GM12878 (cell line): ENCODE results near the gene ZNRF3. TPM values are rescaled to one million over a fixed set of nuclear protein-coding genes. Genes with fewer than 3 reads are reported as not detected.

Experiments
- ATAC-seq: fragments of 200-7000 bp; cut with Tn5 transposase; 3 replicates; pipeline ENCODE4 v1.9.1; 2020; ENCODE audit warnings: mild to moderate bottlenecking, moderate library complexity
- BruUV-seq: library from RNA; stranded (reverse); fragments of 400-500 nt; replicated peaks from 2 replicates; lab custom pipeline; 2021; lab: Mats Ljungman, UMichigan
- CTCF ChIA-PET: fragments of 300-600 bp; sonication (Branson Sonifier 250); formaldehyde crosslinking; extraction: SDS; loops from one replicate; lab custom pipeline; 2021; ENCODE audit warnings: inconsistent platforms; lab: Yijun Ruan, JAX
- POLR2A ChIA-PET: fragments of 350-600 bp; formaldehyde crosslinking; extraction: SDS; loops from one replicate; lab custom pipeline; 2021; ENCODE audit warnings: inconsistent platforms; lab: Charles Lee
- RAD21 ChIA-PET: fragments of 300-600 bp; sonication (Branson Sonifier 250); formaldehyde crosslinking; loops from one replicate; lab custom pipeline; 2023; ENCODE audit warnings: antibody characterized with exemption; ENCODE audit not compliant: unreplicated experiment; lab: Charles Lee
- SMC1A ChIA-PET: fragments of 300-600 bp; sonication (Branson Sonifier 250); formaldehyde crosslinking; loops from one replicate; lab custom pipeline; 2023; ENCODE audit not compliant: unreplicated experiment, uncharacterized antibody; lab: Charles Lee
- DNase-seq: peaks from one replicate; pipeline ENCODE4 v3.0.0-alpha.2; 2011; ENCODE audit warnings: low read depth, low spot score
- FAIRE-seq: peaks from 3 replicates; lab custom pipeline; 2011; peaks lifted over from hg19 to GRCh38; lab: Jason Lieb, UNC
- H2AFZ ChIP-seq: 2 replicates; pipeline ENCODE4 v1.6.0; 2011; ENCODE audit warnings: low read depth, low read length, control low read depth; ENCODE audit not compliant: control insufficient read depth
- H3K27ac ChIP-seq: 2 replicates; pipeline ENCODE4 v1.5.1; 2011; ENCODE audit warnings: control low read depth; ENCODE audit not compliant: control insufficient read depth, insufficient read depth
- H3K27me3 ChIP-seq, 2 experiments: replicated peaks in 1 of 2; 2 replicates each; pipeline versions ENCODE4 v1.6.0 to v1.6.1; 2011; ENCODE audit warnings: low read length in 1 of 2; ENCODE audit not compliant: control insufficient read depth in 2 of 2, insufficient read depth in 2 of 2
- H3K36me3 ChIP-seq, 2 experiments: 2 replicates each; pipeline ENCODE4 v1.5.1; 2011; ENCODE audit warnings: low read length in 1 of 2; ENCODE audit not compliant: control insufficient read depth in 2 of 2, insufficient read depth in 2 of 2
- H3K4me1 ChIP-seq: 2 replicates; pipeline ENCODE4 v1.6.1; 2011; ENCODE audit warnings: mild to moderate bottlenecking, low read length, moderate library complexity, mixed read lengths; ENCODE audit not compliant: control insufficient read depth, insufficient read depth
- H3K4me2 ChIP-seq: 2 replicates; pipeline ENCODE4 v1.6.0; 2011; ENCODE audit warnings: control low read depth; ENCODE audit not compliant: control insufficient read depth, insufficient read depth
- H3K4me3 ChIP-seq: fragments of 200-600 bp; sonication (generic); 2 replicates; pipeline ENCODE4 v1.5.1; 2016
- H3K79me2 ChIP-seq: 2 replicates; pipeline ENCODE4 v1.6.0; 2011; ENCODE audit warnings: low read length; ENCODE audit not compliant: control insufficient read depth, insufficient read depth
- H3K9ac ChIP-seq: 2 replicates; pipeline ENCODE4 v1.8.0; 2011; ENCODE audit warnings: low read length, control low read depth, mixed read lengths; ENCODE audit not compliant: control insufficient read depth, insufficient read depth
- H3K9me3 ChIP-seq: replicated peaks from 3 replicates; pipeline ENCODE4 v1.5.1; 2011; ENCODE audit warnings: mild to moderate bottlenecking, low read length; ENCODE audit not compliant: control insufficient read depth, insufficient read depth
- H4K20me1 ChIP-seq: 2 replicates; pipeline ENCODE4 v1.6.0; 2011; ENCODE audit not compliant: control insufficient read depth, insufficient read depth
- DPF2 ChIP-seq: fragments of 450-650 bp; IDR thresholded peaks from 2 replicates; pipeline ENCODE4 v1.6.1; 2017; ENCODE audit warnings: mild to moderate bottlenecking
- EGR1 ChIP-seq, 2 experiments: IDR thresholded peaks; 1 replicate in 1 of 2; 2 replicates in 1 of 2; pipeline ENCODE4 v1.6.1; 2011 to 2012; ENCODE audit warnings: low read depth in 2 of 2, low read length in 2 of 2, borderline replicate concordance in 1 of 2, mild to moderate bottlenecking in 1 of 2, moderate library complexity in 1 of 2
- ESRRA ChIP-seq: IDR thresholded peaks from 2 replicates; pipeline ENCODE4 v1.6.1; 2012; ENCODE audit warnings: mild to moderate bottlenecking, low read length, improper control_type of control experiment
- EZH2 ChIP-seq: IDR thresholded peaks from 2 replicates; pipeline ENCODE4 v1.6.1; 2012; ENCODE audit warnings: low read depth, mild to moderate bottlenecking, control low read depth, inconsistent platforms, low read length, borderline replicate concordance; ENCODE audit not compliant: control insufficient read depth
- GATAD2B ChIP-seq: fragments of 450-650 bp; conservative IDR thresholded peaks from 2 replicates; pipeline ENCODE4 v1.6.1; 2017; ENCODE audit warnings: low read depth, mild to moderate bottlenecking, moderate library complexity
- IKZF1 ChIP-seq: fragments of 450-650 bp; conservative IDR thresholded peaks from 2 replicates; pipeline ENCODE4 v1.6.1; 2017; ENCODE audit warnings: antibody characterized with exemption, mild to moderate bottlenecking
- LARP7 ChIP-seq: fragments of 450-650 bp; IDR thresholded peaks from 2 replicates; pipeline ENCODE4 v1.6.1; 2017; ENCODE audit warnings: mild to moderate bottlenecking
- RAD51 ChIP-seq: fragments of 450-650 bp; IDR thresholded peaks from 2 replicates; pipeline ENCODE4 v1.6.1; 2016; ENCODE audit warnings: moderate library complexity, mild to moderate bottlenecking, inconsistent platforms
- SMAD5 ChIP-seq: IDR thresholded peaks from 2 replicates; pipeline ENCODE4 v1.6.1; 2016; ENCODE audit warnings: antibody characterized with exemption, low read depth
- SMARCA5 ChIP-seq: fragments of 450-650 bp; IDR thresholded peaks from 2 replicates; pipeline ENCODE4 v1.6.1; 2017; ENCODE audit warnings: mild to moderate bottlenecking
- SMC3 ChIP-seq: IDR thresholded peaks from 2 replicates; pipeline ENCODE4 v1.6.1; 2011; ENCODE audit warnings: low read length, improper control_type of control experiment, borderline replicate concordance
- SREBF1 ChIP-seq: IDR thresholded peaks from 2 replicates; pipeline ENCODE4 v1.6.1; 2012; ENCODE audit warnings: mild to moderate bottlenecking, low read length
- SRF ChIP-seq, 2 experiments: IDR thresholded peaks; 2 replicates each; pipeline ENCODE4 v1.6.1; 2011; ENCODE audit warnings: low read depth in 2 of 2, low read length in 2 of 2, mild to moderate bottlenecking in 1 of 2, moderate library complexity in 1 of 2
- TAF1 ChIP-seq: IDR thresholded peaks from 2 replicates; pipeline ENCODE4 v1.6.1; 2011; ENCODE audit warnings: mild to moderate bottlenecking, low read depth, low read length, borderline replicate concordance
- TCF3 ChIP-seq: IDR thresholded peaks from 2 replicates; pipeline ENCODE4 v1.6.1; 2012; ENCODE audit warnings: low read depth, mild to moderate bottlenecking, low read length, borderline replicate concordance; ENCODE audit not compliant: insufficient read depth
- YY1 ChIP-seq: IDR thresholded peaks from 2 replicates; pipeline ENCODE4 v1.6.1; 2011; ENCODE audit warnings: low read depth, mild to moderate bottlenecking, low read length
- ZNF24 ChIP-seq: fragments of 450-650 bp; IDR thresholded peaks from 2 replicates; pipeline ENCODE4 v1.6.1; 2017; ENCODE audit warnings: antibody characterized with exemption, mild to moderate bottlenecking
- ZNF622 ChIP-seq: fragments of 450-650 bp; IDR thresholded peaks from 2 replicates; pipeline ENCODE4 v1.6.1; 2017; ENCODE audit warnings: mild to moderate bottlenecking, inconsistent platforms
- WGBS: methylation state at CpG from one replicate; pipeline ENCODE4 v1.1.6; 2016; ENCODE audit warnings: low lambda C conversion rate; ENCODE audit not compliant: insufficient replicate concordance, insufficient coverage; ENCODE audit errors: missing lambda C conversion rate; 5-methylcytosine and 5-hydroxymethylcytosine counted together
- in situ Hi-C: fragments of 300-500 bp; cut with MboI; formaldehyde crosslinking; loops from 9 replicates; pipeline ENCODE4 v1.14.3; 2018; ENCODE audit warnings: mixed read lengths
- intact Hi-C: fragments of 100-400 bp; cut with micrococcal nuclease; formaldehyde crosslinking; loops from one replicate; pipeline ENCODE4 v1.14.2; 2022; ENCODE audit not compliant: unreplicated experiment
- polyA plus RNA-seq, 11 experiments: library from polyadenylated mRNA; depleted of rRNA in 4 of 11; unstranded in 6 of 11; stranded (reverse) in 5 of 11; fragments of >200 nt; fragmentation: Nextera tagmentation in 4 of 11; fragmentation: Illumina TruSeq in 1 of 11; extraction: Ambion mirVana in 4 of 11; extraction: Trizol in 1 of 11; gene quantifications; 1 replicate in 1 of 11; 2 replicates in 10 of 11; pipeline versions ENCODE4 v1.2.1 to v1.2.3, GENCODE V29; 2011 to 2016; ENCODE audit warnings: inconsistent platforms in 2 of 11, missing spikeins in 2 of 11, low read depth in 1 of 11
- total RNA-seq, 4 experiments: library from RNA; depleted of rRNA in 3 of 4; stranded (reverse); fragments of >200 nt in 3 of 4; fragmentation: Illumina TruSeq in 1 of 4; extraction: Trizol in 1 of 4; gene quantifications; 2 replicates each; pipeline versions ENCODE4 v1.2.1 to v1.2.3, GENCODE V29; 2013 to 2021
- TF ChIP-seq, protein P1 (sequence below): IDR thresholded peaks from 2 replicates; pipeline ENCODE4 v1.6.1; 2011; ENCODE audit warnings: mild to moderate bottlenecking, low read depth, low read length, moderate library complexity; ENCODE audit not compliant: insufficient replicate concordance

Gene ZNRF3
- total and polyA plus RNA-seq, 10 of the 15 experiments (the other 5 are each of a cell fraction or from before 2014, with no cell fraction given), result 0.05 to 2.4 (median 0.46) TPM

DNA sequence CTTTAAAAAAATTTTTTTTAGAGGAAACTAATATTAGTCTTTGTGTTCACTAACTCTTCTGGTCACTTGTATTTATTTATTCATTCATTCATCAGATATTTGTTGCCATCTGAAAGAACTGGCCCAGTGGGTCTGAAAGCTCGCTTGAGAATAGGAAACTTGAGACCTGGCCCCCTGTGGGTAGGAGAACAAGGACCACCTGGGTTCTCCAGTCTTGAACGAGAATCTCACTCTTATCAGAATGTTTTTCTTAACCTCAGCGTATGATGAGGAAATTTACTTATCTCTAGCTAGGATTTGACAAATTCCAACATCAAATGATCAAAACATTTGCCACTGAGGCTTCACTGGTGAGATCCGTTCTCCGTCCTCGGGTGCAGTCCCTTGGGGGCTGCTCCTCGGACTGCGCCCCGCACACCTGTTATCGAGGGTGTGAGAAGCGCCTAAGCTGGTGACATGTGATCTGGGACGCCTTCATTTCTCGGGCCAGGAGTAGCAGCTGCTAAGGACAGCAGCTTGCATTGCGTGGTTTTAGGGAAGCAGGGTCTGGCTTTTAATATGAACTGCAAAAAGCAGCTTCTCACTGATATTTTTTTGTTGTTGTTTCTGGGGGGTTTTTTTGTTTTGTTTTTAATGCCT, 171.9 kb downstream of the ZNRF3 start (continued):
- no peak for TF ChIP-seq EZH2
- TF ChIP-seq RAD51, result no peak
- no peak for TF ChIP-seq DPF2
- no peak for TF ChIP-seq LARP7
- TF ChIP-seq GATAD2B, result no peak
- TF ChIP-seq ZNF24, result no peak
- no peak for TF ChIP-seq EGR1 (IDR thresholded peaks at IDR 0.05; ENCODE audit: borderline replicate concordance in 1 of 2, low read depth in 2 of 2, low read length in 2 of 2)

DNA sequence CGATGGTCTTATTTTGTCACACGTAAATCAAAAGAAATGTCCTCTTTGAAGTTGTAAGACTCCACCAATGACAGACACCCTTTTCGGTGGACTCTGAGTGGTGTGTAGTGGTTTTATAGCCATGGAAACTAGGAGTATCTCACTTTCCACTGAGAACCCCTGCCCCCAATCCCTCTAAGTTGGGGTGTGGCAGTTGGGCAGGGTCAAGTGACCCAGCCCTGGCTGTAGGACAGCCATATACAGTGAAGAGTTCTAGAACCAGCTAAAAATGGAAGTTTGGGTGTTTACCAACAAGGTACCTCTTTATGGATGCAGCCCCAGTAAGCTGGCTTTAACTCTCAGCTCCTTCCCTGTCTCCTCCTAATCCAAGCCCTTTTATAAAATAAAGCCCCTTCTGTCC, 173.1 kb downstream of the ZNRF3 start:
- TF ChIP-seq SMAD5, result no peak
- TF ChIP-seq ESRRA, result no peak
- TF ChIP-seq EGR1 (IDR thresholded peaks at IDR 0.05; ENCODE audit: borderline replicate concordance in 1 of 2, low read depth in 2 of 2, low read length in 2 of 2), result no peak
- TF ChIP-seq SREBF1, result no peak
- no peak for TF ChIP-seq SMC3
- no peak for TF ChIP-seq SRF (IDR thresholded peaks at IDR 0.05; ENCODE audit: low read depth in 2 of 2, low read length in 2 of 2)
- no peak for TF ChIP-seq TAF1
- no peak for TF ChIP-seq EZH2
- no peak for TF ChIP-seq YY1
- no peak for TF ChIP-seq SMARCA5
- no peak for TF ChIP-seq ZNF622
- no peak for TF ChIP-seq ZNF24
- TF ChIP-seq, protein P1, sequence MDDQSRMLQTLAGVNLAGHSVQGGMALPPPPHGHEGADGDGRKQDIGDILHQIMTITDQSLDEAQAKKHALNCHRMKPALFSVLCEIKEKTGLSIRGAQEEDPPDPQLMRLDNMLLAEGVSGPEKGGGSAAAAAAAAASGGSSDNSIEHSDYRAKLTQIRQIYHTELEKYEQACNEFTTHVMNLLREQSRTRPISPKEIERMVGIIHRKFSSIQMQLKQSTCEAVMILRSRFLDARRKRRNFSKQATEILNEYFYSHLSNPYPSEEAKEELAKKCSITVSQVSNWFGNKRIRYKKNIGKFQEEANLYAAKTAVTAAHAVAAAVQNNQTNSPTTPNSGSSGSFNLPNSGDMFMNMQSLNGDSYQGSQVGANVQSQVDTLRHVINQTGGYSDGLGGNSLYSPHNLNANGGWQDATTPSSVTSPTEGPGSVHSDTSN, result no peak
- TF ChIP-seq TCF3, result no peak
- TF ChIP-seq IKZF1, result no peak
- Histone ChIP-seq H2AFZ (no peak overlapping the region), H3K4me2 (no peak overlapping the region), H3K27ac (no peak overlapping the region), H3K36me3 (no peaks in the 10 kb centered on the region), H4K20me1 (no peaks in the 10 kb centered on the region), H3K79me2 (no peaks in the 10 kb centered on the region), H3K4me1 (no peaks in the 10 kb centered on the region), H3K9ac (no peak overlapping the region), H3K4me3 (no peak overlapping the region), H3K27me3 (peaks cover 0 to 9% of the 10 kb centered on the region in 2 experiments; a peak in 2 of 4 replicates), H3K9me3 (no peaks in the 10 kb centered on the region)
- DNase-seq (no peak), FAIRE-seq (no peak), ATAC-seq (no peak)
- in situ Hi-C loops, result no loop called here
- POLR2A ChIA-PET, result interaction anchor here (1.0 kb wide), 1 partner anchor 8 kb away, joined by 3 read pairs; no protein-coding TSS in a partner anchor
- intact Hi-C loops, result no loop called here
- CTCF ChIA-PET, result interaction anchor here (0.6 to 3.9 kb wide), 7 partner anchors 9 to 456 kb away, joined by 3 to 20 read pairs (median 7); no protein-coding TSS in a partner anchor
- SMC1A ChIA-PET, result interaction anchor here (0.8 to 5.1 kb wide), 6 partner anchors 9 to 245 kb away, joined by 3 to 25 read pairs (median 3); no protein-coding TSS in a partner anchor
- 76% methylated on average over 3 of the region's 3 CpGs for WGBS
- no TSS peak for BruUV-seq
- RAD21 ChIA-PET, result interaction anchor here (1.2 kb wide), 1 partner anchor 98 kb away, joined by 3 read pairs; no protein-coding TSS in a partner anchor
